GM12878 (cell line): ENCODE data around the gene ZNF771. TPM values are rescaled to one million over a fixed set of nuclear protein-coding genes. Genes with fewer than 3 reads are reported as not detected.

Experiments
- ASH2L ChIP-seq: fragments of 300-600, 200-600 bp; sonication (generic); IDR thresholded peaks from 2 replicates; pipeline ENCODE4 v1.6.1; 2017; ENCODE audit warnings: low read depth, mild to moderate bottlenecking, borderline replicate concordance
- ATF2 ChIP-seq: IDR thresholded peaks from 2 replicates; pipeline ENCODE4 v1.6.1; 2012; ENCODE audit warnings: low read length, inconsistent platforms
- ATF7 ChIP-seq: fragments of 450-650 bp; IDR thresholded peaks from 2 replicates; pipeline ENCODE4 v1.6.1; 2016; ENCODE audit warnings: low read depth, mild to moderate bottlenecking
- BMI1 ChIP-seq: fragments of 450-650 bp; IDR thresholded peaks from 2 replicates; pipeline ENCODE4 v1.6.1; 2016; ENCODE audit warnings: mild to moderate bottlenecking, moderate library complexity, borderline replicate concordance
- CBFB ChIP-seq: IDR thresholded peaks from 2 replicates; pipeline ENCODE4 v1.6.1; 2016; ENCODE audit warnings: antibody characterized with exemption, low read depth
- CHD2 ChIP-seq: IDR thresholded peaks from 2 replicates; pipeline ENCODE4 v1.6.1; 2011; ENCODE audit warnings: low read depth, low read length, improper control_type of control experiment, borderline replicate concordance
- CHD4 ChIP-seq: fragments of 200-600 bp; sonication (generic); IDR thresholded peaks from 2 replicates; pipeline ENCODE4 v1.6.1; 2016; ENCODE audit warnings: mild to moderate bottlenecking
- CREM ChIP-seq: IDR thresholded peaks from 2 replicates; pipeline ENCODE4 v1.6.1; 2014; ENCODE audit warnings: antibody characterized with exemption, low read depth
- HDAC6 ChIP-seq: fragments of 200-600 bp; sonication (generic); IDR thresholded peaks from one replicate; pipeline ENCODE4 v1.8.0; 2017; ENCODE audit warnings: antibody characterized with exemption; ENCODE audit not compliant: unreplicated experiment
- HDGF ChIP-seq: fragments of 450-650 bp; IDR thresholded peaks from 2 replicates; pipeline ENCODE4 v1.6.1; 2016; ENCODE audit warnings: antibody characterized with exemption
- IRF5 ChIP-seq: fragments of 450-650 bp; IDR thresholded peaks from 2 replicates; pipeline ENCODE4 v1.6.1; 2017; ENCODE audit warnings: borderline replicate concordance
- JUNB ChIP-seq: IDR thresholded peaks from 2 replicates; pipeline ENCODE4 v1.6.1; 2016; ENCODE audit warnings: antibody characterized with exemption, mild to moderate bottlenecking
- KLF5 ChIP-seq: fragments of 450-650 bp; IDR thresholded peaks from 2 replicates; pipeline ENCODE4 v1.6.1; 2014; ENCODE audit warnings: mild to moderate bottlenecking; ENCODE audit not compliant: partially characterized antibody
- POU2F2 ChIP-seq: IDR thresholded peaks from 3 replicates; pipeline ENCODE4 v1.6.1; 2011; ENCODE audit warnings: low read depth, mild to moderate bottlenecking, low read length, borderline replicate concordance
- RB1 ChIP-seq: fragments of 450-650 bp; formaldehyde crosslinking; IDR thresholded peaks from 2 replicates; pipeline ENCODE4 v1.6.1; 2017; ENCODE audit warnings: mild to moderate bottlenecking, borderline replicate concordance
- RFX5 ChIP-seq: IDR thresholded peaks from 2 replicates; pipeline ENCODE4 v1.6.1; 2011; ENCODE audit warnings: low read depth, low read length, improper control_type of control experiment
- SMAD5 ChIP-seq: IDR thresholded peaks from 2 replicates; pipeline ENCODE4 v1.6.1; 2016; ENCODE audit warnings: antibody characterized with exemption, low read depth
- SMC3 ChIP-seq: IDR thresholded peaks from 2 replicates; pipeline ENCODE4 v1.6.1; 2011; ENCODE audit warnings: low read length, improper control_type of control experiment, borderline replicate concordance
- USF2 ChIP-seq: IDR thresholded peaks from 2 replicates; pipeline ENCODE4 v1.6.1; 2011; ENCODE audit warnings: low read depth, low read length, improper control_type of control experiment, borderline replicate concordance
- WRNIP1 ChIP-seq: IDR thresholded peaks from 2 replicates; pipeline ENCODE4 v1.6.1; 2011; ENCODE audit warnings: low read depth, low read length, improper control_type of control experiment, borderline replicate concordance
- ZNF274 ChIP-seq: IDR thresholded peaks from one replicate; pipeline ENCODE4 v1.8.0; 2011; ENCODE audit not compliant: insufficient read length, insufficient read depth
- ZZZ3 ChIP-seq: IDR thresholded peaks from 2 replicates; pipeline ENCODE4 v1.6.1; 2011; ENCODE audit warnings: low read depth; ENCODE audit not compliant: control insufficient read depth, insufficient read length
- polyA plus RNA-seq, 11 experiments: library from polyadenylated mRNA; depleted of rRNA in 4 of 11; unstranded in 6 of 11; stranded (reverse) in 5 of 11; fragments of >200 nt; fragmentation: Nextera tagmentation in 4 of 11; fragmentation: Illumina TruSeq in 1 of 11; extraction: Ambion mirVana in 4 of 11; extraction: Trizol in 1 of 11; gene quantifications; 1 replicate in 1 of 11; 2 replicates in 10 of 11; pipeline versions ENCODE4 v1.2.1 to v1.2.3, GENCODE V29; 2011 to 2016; ENCODE audit warnings: inconsistent platforms in 2 of 11, missing spikeins in 2 of 11, low read depth in 1 of 11
- total RNA-seq, 4 experiments: library from RNA; depleted of rRNA in 3 of 4; stranded (reverse); fragments of >200 nt in 3 of 4; fragmentation: Illumina TruSeq in 1 of 4; extraction: Trizol in 1 of 4; gene quantifications; 2 replicates each; pipeline versions ENCODE4 v1.2.1 to v1.2.3, GENCODE V29; 2013 to 2021
- TF ChIP-seq, protein P1 (sequence below): fragments of 450-650 bp; conservative IDR thresholded peaks from 2 replicates; pipeline ENCODE4 v1.6.1; 2017; ENCODE audit warnings: mild to moderate bottlenecking, moderate library complexity
- TF ChIP-seq, protein P2 (sequence below), 3 experiments: IDR thresholded peaks in 2 of 3; conservative IDR thresholded peaks in 1 of 3; 2 replicates each; pipeline ENCODE4 v1.5.1; 2011; ENCODE audit warnings: low read depth in 3 of 3, low read length in 3 of 3, mild to moderate bottlenecking in 3 of 3, control low read depth in 2 of 3, moderate library complexity in 2 of 3, inconsistent platforms in 1 of 3, mixed read lengths in 1 of 3; ENCODE audit not compliant: control insufficient read depth in 2 of 3, insufficient read depth in 1 of 3; ENCODE audit errors: extremely low read depth in 1 of 3

The ZNF771 gene
- total and polyA plus RNA-seq, 10 of the 15 experiments (the other 5 are each of a cell fraction or from before 2014, with no cell fraction given): 0.98 to 7.6 (median 3.7) TPM

DNA sequence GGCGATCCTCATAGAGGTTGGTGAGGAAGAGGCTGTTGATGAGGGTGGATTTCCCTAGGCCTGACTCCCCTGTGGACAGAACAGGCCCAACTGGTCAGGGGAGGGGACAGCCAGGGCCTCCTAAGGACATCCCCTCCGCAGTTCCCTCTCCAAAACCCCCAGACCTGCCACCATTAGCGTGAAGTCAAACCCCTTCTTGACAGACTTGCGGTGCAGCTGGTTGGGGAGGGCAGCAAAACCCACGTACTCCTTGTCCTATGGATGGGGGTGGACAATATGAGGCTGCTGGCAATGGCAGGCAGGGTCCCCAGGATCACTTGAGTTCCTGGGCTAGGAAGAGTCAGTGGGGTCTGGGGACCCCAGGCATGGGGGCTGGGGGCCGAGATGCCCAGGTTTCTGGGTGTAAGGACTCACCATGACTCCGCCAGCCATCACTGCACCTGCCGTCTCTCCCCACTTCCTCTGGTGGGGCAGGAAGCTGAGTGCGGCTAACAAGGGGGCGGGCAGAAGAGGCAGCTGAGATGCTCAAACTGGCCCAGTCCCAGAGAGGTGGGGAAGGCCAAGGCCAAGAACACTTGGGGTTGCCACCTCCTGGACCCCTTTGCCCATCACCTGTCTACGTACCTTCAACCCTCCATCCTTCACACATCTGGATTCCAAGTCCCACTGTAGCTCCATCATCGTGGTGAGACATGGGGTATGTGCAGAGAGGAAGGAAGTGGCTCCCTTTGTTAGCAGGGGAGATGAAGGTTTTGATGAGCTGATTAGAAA, 25.1 kb upstream of the ZNF771 start, which contains the start of gene SEPTIN1 (continued):
- TF ChIP-seq USF2: no peak
- TF ChIP-seq WRNIP1: no peak
- peak; percentile 43; the same call in 1 of the 2 replicates for TF ChIP-seq SMAD5
- TF ChIP-seq HDGF: 0 out of 2 replicates have a peak, but pooled peaks have one; percentile 53
- 0 out of 3 replicates have a peak, but pooled peaks have one; percentile 54 for TF ChIP-seq POU2F2
- TF ChIP-seq RFX5: no peak
- TF ChIP-seq ATF2: no peak
- peak; percentile 27; the same call in 1 of the 2 replicates for TF ChIP-seq ATF7
- no peak for TF ChIP-seq IRF5
- TF ChIP-seq, protein P1, sequence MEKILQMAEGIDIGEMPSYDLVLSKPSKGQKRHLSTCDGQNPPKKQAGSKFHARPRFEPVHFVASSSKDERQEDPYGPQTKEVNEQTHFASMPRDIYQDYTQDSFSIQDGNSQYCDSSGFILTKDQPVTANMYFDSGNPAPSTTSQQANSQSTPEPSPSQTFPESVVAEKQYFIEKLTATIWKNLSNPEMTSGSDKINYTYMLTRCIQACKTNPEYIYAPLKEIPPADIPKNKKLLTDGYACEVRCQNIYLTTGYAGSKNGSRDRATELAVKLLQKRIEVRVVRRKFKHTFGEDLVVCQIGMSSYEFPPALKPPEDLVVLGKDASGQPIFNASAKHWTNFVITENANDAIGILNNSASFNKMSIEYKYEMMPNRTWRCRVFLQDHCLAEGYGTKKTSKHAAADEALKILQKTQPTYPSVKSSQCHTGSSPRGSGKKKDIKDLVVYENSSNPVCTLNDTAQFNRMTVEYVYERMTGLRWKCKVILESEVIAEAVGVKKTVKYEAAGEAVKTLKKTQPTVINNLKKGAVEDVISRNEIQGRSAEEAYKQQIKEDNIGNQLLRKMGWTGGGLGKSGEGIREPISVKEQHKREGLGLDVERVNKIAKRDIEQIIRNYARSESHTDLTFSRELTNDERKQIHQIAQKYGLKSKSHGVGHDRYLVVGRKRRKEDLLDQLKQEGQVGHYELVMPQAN: no peak; the same call in 1 of the 2 replicates
- no peak; the same call in 1 of the 2 replicates for TF ChIP-seq CHD2
- TF ChIP-seq JUNB: no peak
- peak; percentile 47; the same call in 1 of the 2 replicates for TF ChIP-seq RB1
- TF ChIP-seq ASH2L: no peak
- no peak for TF ChIP-seq SMC3
- TF ChIP-seq CREM: peak; percentile 28; the same call in 1 of the 2 replicates
- no peak for TF ChIP-seq ZNF274
- TF ChIP-seq HDAC6: no peak
- TF ChIP-seq, protein P2, sequence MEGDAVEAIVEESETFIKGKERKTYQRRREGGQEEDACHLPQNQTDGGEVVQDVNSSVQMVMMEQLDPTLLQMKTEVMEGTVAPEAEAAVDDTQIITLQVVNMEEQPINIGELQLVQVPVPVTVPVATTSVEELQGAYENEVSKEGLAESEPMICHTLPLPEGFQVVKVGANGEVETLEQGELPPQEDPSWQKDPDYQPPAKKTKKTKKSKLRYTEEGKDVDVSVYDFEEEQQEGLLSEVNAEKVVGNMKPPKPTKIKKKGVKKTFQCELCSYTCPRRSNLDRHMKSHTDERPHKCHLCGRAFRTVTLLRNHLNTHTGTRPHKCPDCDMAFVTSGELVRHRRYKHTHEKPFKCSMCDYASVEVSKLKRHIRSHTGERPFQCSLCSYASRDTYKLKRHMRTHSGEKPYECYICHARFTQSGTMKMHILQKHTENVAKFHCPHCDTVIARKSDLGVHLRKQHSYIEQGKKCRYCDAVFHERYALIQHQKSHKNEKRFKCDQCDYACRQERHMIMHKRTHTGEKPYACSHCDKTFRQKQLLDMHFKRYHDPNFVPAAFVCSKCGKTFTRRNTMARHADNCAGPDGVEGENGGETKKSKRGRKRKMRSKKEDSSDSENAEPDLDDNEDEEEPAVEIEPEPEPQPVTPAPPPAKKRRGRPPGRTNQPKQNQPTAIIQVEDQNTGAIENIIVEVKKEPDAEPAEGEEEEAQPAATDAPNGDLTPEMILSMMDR (IDR thresholded peaks at IDR 0.05 in 2 of 3, conservative IDR thresholded peaks at IDR 0.05 in 1 of 3; ENCODE audit: control insufficient read depth in 2 of 3, extremely low read depth in 1 of 3, insufficient read depth in 1 of 3, low read depth in 3 of 3, low read length in 3 of 3): no peak
- TF ChIP-seq ZZZ3: no peak
- no peak for TF ChIP-seq KLF5
- TF ChIP-seq CHD4: no peak
- TF ChIP-seq CBFB: peak; percentile 54; the same call in 1 of the 2 replicates
- no peak for TF ChIP-seq BMI1
